Measurements from ENCODE around the gene EDEM3. TPM values are rescaled to one million over a fixed set of nuclear protein-coding genes. Genes with fewer than 3 reads are reported as not detected.
A peak's percentile ranks its signal among the peaks of the same experiment; 100 is the strongest.

Gene EDEM3
- total RNA-seq, 1 donor from 2014 or later = 45.5 TPM

DNA sequence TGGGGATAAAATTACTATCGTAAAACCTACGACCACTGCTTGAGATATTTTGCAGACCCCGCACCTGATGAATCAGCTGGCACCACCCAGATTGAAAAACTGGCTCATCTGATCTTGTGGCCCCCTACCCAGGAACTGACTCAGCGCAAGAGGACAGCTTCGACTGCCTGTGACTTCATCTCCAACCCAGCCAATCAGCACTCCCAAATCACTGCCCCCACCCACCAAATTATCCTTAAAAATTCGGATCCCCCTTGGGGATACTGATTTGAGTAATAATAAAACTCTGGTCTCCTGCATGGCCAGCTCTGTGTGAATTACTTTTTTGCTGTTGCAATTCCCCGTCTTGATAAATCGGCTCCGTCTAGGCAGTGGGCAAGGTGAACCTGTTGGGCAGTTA, 81.4 kb downstream of the EDEM3 start:
- Histone ChIP-seq H3K9me3 (no peaks in the 10 kb centered on the region), H3K36me3 (no peaks in the 10 kb centered on the region), H3K27ac (no peak overlapping the region), H3K4me3 (no peak overlapping the region), H3K4me1 (no peaks in the 10 kb centered on the region), H3K27me3 (ENCODE audit: low read depth) (no peaks in the 10 kb centered on the region)
- DNase-seq = no peak
- intact Hi-C loops (cut with DNase I) = no loop called here
- no peak for ATAC-seq
- TF ChIP-seq CTCF (IDR thresholded peaks at IDR 0.05) = no peak

DNA sequence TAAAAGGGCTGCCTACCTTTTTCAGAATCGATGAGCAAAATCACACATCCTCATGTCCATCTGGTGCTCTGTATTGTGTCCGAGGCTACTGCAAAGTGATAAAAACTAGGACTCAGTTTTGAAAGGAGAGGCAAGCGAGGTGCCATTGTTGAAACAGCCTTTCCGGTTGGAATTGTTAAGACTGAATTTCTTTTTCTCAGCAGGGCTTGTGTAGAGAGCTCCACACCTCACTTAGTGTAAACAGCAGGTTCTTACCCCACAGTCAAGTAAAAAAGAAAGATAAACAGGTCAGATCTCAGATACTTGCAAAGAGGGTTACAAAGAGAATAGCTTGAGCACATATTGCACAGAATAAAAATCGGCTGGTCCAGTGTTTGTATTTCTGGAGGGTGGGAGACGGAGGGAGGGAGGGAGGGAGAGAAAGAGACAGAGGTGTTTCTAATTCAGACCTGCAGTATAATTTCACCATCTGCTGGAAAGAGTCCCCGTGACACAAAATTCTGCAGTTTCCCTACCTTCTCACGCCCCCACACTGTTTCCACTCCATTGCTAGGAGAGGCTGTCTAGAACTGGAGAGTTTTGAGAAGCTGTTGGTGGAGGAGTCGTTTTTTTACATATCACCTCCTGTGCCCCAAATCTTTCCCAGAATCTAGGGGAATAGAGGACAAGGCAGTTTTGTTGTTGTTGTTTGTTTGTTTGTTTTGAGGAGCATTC, 82.5 kb downstream of the EDEM3 start:
- no peaks in the 10 kb centered on the region for H3K36me3 ChIP-seq
- no peak for DNase-seq
- no peaks in the 10 kb centered on the region for H3K4me1 ChIP-seq
- H3K4me3 ChIP-seq = no peak overlapping the region
- no peaks in the 10 kb centered on the region for H3K27me3 ChIP-seq (ENCODE audit: low read depth)
- intact Hi-C loops (cut with DNase I) = no loop called here
- peak; percentile 19 for ATAC-seq
- H3K9me3 ChIP-seq = no peaks in the 10 kb centered on the region
- no peak overlapping the region for H3K27ac ChIP-seq
- TF ChIP-seq CTCF (IDR thresholded peaks at IDR 0.05) = no peak

DNA sequence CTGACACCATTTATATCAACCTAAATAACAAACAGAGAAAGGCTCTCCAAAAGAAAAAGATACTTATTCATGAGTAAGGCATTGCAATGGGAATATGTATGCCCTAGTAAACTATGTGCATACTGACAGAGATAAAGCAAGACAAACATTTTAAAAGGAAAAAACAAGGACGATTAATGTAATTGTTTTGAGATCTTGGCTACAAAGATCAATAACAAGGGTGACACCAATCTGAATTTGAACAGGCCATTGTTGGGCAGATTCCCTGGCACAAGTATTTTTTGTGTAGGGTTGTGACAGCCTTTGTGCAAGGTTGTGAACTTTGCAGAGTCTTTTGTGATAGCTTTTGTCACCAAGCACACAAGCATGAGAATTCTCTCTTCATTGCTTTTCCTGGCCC, 85.3 kb downstream of the EDEM3 start:
- intact Hi-C loops (cut with DNase I) = no loop called here
- no peak for ATAC-seq

GRCh38 chr1:184665360-184665759, 89.3 kb downstream of the EDEM3 start:
- ATAC-seq (no peak), DNase-seq (no peak)
- Histone ChIP-seq H3K9me3 (no peaks in the 10 kb centered on the region), H3K27me3 (ENCODE audit: low read depth) (peaks cover 3% of the 10 kb centered on the region), H3K36me3 (no peaks in the 10 kb centered on the region), H3K4me3 (no peak overlapping the region), H3K27ac (no peak overlapping the region), H3K4me1 (peaks cover 6% of the 10 kb centered on the region)
- no peak for TF ChIP-seq CTCF (IDR thresholded peaks at IDR 0.05)
- intact Hi-C loops (cut with DNase I) = no loop called here

More for the DNA sequence above, 85.3 kb downstream of the EDEM3 start:
- TF ChIP-seq CTCF (IDR thresholded peaks at IDR 0.05) = no peak
- Histone ChIP-seq H3K4me3 (no peak overlapping the region), H3K9me3 (no peaks in the 10 kb centered on the region), H3K4me1 (peaks cover 2% of the 10 kb centered on the region), H3K27me3 (ENCODE audit: low read depth) (peaks cover 3% of the 10 kb centered on the region), H3K36me3 (no peaks in the 10 kb centered on the region), H3K27ac (no peak overlapping the region)
- DNase-seq = no peak

DNA sequence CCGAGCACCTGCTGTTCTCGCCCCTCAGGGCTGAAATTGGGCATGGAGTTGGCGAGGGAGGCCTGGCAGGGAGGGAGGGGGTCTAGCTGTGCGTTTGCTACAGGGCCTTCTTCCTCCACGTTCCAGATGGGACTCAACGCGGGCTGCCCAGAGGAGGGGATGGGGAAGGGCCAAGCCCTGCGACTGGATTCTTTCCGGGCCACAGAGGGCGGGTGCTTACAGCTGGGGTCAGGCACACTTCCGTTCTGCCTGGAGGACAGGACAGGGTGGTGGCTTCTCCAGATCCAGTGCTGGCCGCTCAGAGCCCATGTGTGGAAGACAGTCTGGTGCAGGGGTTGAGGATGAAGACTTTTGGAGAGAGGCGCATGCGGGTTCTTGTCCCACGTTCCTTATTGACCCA, 90.0 kb downstream of the EDEM3 start:
- Histone ChIP-seq H3K27me3 (ENCODE audit: low read depth) (peaks cover 3% of the 10 kb centered on the region), H3K4me1 (peaks cover 6% of the 10 kb centered on the region), H3K4me3 (no peak overlapping the region), H3K36me3 (no peaks in the 10 kb centered on the region), H3K27ac (no peak overlapping the region), H3K9me3 (no peaks in the 10 kb centered on the region)
- intact Hi-C loops (cut with DNase I) = no loop called here
- ATAC-seq = peak; percentile 5 to 26
- no peak for TF ChIP-seq CTCF (IDR thresholded peaks at IDR 0.05)
- no peak for DNase-seq

Data from lower lobe of right lung (tissue), 2 donors.